A549 (cell line): Measurements from ENCODE around the gene SLC12A8. TPM values are rescaled to one million over a fixed set of nuclear protein-coding genes. Genes with fewer than 3 reads are reported as not detected.

Experiments used
- ATAC-seq, 2 experiments: fragments of 200-7000 bp in 1 of 2; fragments of >200 bp in 1 of 2; cut with Nextera tagmentation in 1 of 2; cut with Tn5 transposase in 1 of 2; 3 replicates each; pipeline versions ENCODE4 v1.8.0 to v1.9.1; 2018 to 2020; ENCODE audit warnings: mild to moderate bottlenecking in 1 of 2, moderate library complexity in 1 of 2
- CTCF ChIA-PET: fragments of 300-600 bp; sonication (Branson Sonifier 250); formaldehyde crosslinking; extraction: SDS; loops from one replicate; lab custom pipeline; 2021; ENCODE audit warnings: antibody characterized with exemption, inconsistent platforms; lab: Yijun Ruan, JAX
- POLR2A ChIA-PET: fragments of 350-600 bp; formaldehyde crosslinking; extraction: SDS; loops from one replicate; lab custom pipeline; 2021; ENCODE audit warnings: antibody characterized with exemption, inconsistent platforms; lab: Yijun Ruan, JAX
- DNase-seq, 2 experiments: peaks; one replicate each; pipeline versions ENCODE4 v3.0.0 to v3.0.0-alpha.2; 2011 to 2016; ENCODE audit warnings: low read depth in 1 of 2, low spot score in 1 of 2
- FAIRE-seq: peaks from 2 replicates; lab custom pipeline; 2011; peaks lifted over from hg19 to GRCh38; lab: Jason Lieb, UNC
- H3K27ac ChIP-seq, 2 experiments: fragments of >200 bp; sonication (Bioruptor Twin); formaldehyde crosslinking; 3 replicates each; pipeline ENCODE4 v1.5.1; 2016 to 2017
- H3K4me1 ChIP-seq: fragments of >200 bp; sonication (Bioruptor Twin); formaldehyde crosslinking; 3 replicates; pipeline ENCODE4 v1.6.1; 2016
- H3K4me2 ChIP-seq: fragments of >200 bp; sonication (Bioruptor Twin); formaldehyde crosslinking; 3 replicates; pipeline ENCODE4 v1.6.1; 2016
- H3K4me3 ChIP-seq: fragments of >200 bp; sonication (Bioruptor Twin); formaldehyde crosslinking; 3 replicates; pipeline ENCODE4 v1.5.1; 2016
- H3K9me3 ChIP-seq: fragments of >200 bp; sonication (Bioruptor Twin); formaldehyde crosslinking; 3 replicates; pipeline ENCODE4 v1.6.1; 2016
- CBX2 ChIP-seq: fragments of 200-600 bp; sonication (generic); IDR thresholded peaks from 2 replicates; pipeline ENCODE4 v1.6.1; 2016; ENCODE audit warnings: low read depth, mild to moderate bottlenecking, borderline replicate concordance
- CBX8 ChIP-seq: fragments of 200-600 bp; sonication (generic); IDR thresholded peaks from 2 replicates; pipeline ENCODE4 v1.6.1; 2016
- FOSB ChIP-seq: fragments of 250-450 bp; sonication (Bioruptor Pico); IDR thresholded peaks from 2 replicates; pipeline ENCODE4 v1.5.0; 2020; ENCODE audit warnings: mild to moderate bottlenecking, moderate library complexity
- GATA3 ChIP-seq: IDR thresholded peaks from 2 replicates; pipeline ENCODE4 v1.6.1; 2012; ENCODE audit warnings: borderline replicate concordance
- NPAS2 ChIP-seq: fragments of 250-450 bp; sonication (Bioruptor Pico); IDR thresholded peaks from 2 replicates; pipeline ENCODE4 v1.8.0; 2022; ENCODE audit warnings: mild to moderate bottlenecking, moderate library complexity, borderline replicate concordance
- NR3C1 ChIP-seq: fragments of >200 bp; sonication (Bioruptor Twin); formaldehyde crosslinking; IDR thresholded peaks from 3 replicates; pipeline ENCODE4 v1.6.1; 2017
- PHF8 ChIP-seq: fragments of 200-600 bp; sonication (generic); IDR thresholded peaks from 2 replicates; pipeline ENCODE4 v1.6.1; 2016; ENCODE audit warnings: low read depth, mild to moderate bottlenecking, antibody characterized with exemption, moderate library complexity, borderline replicate concordance
- SMC3 ChIP-seq: fragments of >200 bp; sonication (Bioruptor Twin); formaldehyde crosslinking; IDR thresholded peaks from 3 replicates; pipeline ENCODE4 v1.6.1; 2018; ENCODE audit warnings: inconsistent platforms
- ZFP36 ChIP-seq: fragments of 450-650 bp; IDR thresholded peaks from 2 replicates; pipeline ENCODE4 v1.6.1; 2014; ENCODE audit warnings: borderline replicate concordance; ENCODE audit not compliant: partially characterized antibody
- ZNF302 ChIP-seq: fragments of 250-450 bp; sonication (Bioruptor Pico); IDR thresholded peaks from 2 replicates; pipeline ENCODE4 v1.9.0; 2021; ENCODE audit warnings: inconsistent platforms, mild to moderate bottlenecking, moderate library complexity
- WGBS: methylation state at CpG from one replicate; pipeline ENCODE4 v1.1.6; 2017; ENCODE audit errors: missing lambda C conversion rate; 5-methylcytosine and 5-hydroxymethylcytosine counted together
- polyA plus RNA-seq, 4 experiments: library from polyadenylated mRNA; depleted of rRNA in 3 of 4; stranded (reverse); fragments of >200 nt; fragmentation: RNase III in 1 of 4; extraction: RNeasy Plus Mini Kit Qiagen cat#74134 plus additional on column Dnase treatment in 1 of 4; gene quantifications; 2 replicates in 3 of 4; 3 replicates in 1 of 4; pipeline ENCODE4 v1.2.3, GENCODE V29; 2011 to 2017
- TF ChIP-seq, protein P1 (sequence below): IDR thresholded peaks from 2 replicates; pipeline ENCODE4 v1.6.1; 2012
- TF ChIP-seq, protein P2 (sequence below): fragments of >200 bp; sonication (Bioruptor Twin); formaldehyde crosslinking; IDR thresholded peaks from 3 replicates; pipeline ENCODE4 v1.5.1; 2016
- TF ChIP-seq, protein P3 (sequence below): fragments of 150-350 bp; IDR thresholded peaks from 2 replicates; pipeline ENCODE4 v1.6.1; 2014; ENCODE audit warnings: low read depth, mild to moderate bottlenecking, low read length
- TF ChIP-seq, protein P4 (sequence below): IDR thresholded peaks from 2 replicates; pipeline ENCODE4 v1.6.1; 2012; ENCODE audit warnings: low read depth, borderline replicate concordance

The SLC12A8 gene
- polyA plus RNA-seq, 2 of the 4 experiments (the other 2 are of a cell fraction): 1.1 to 4.2 TPM

DNA sequence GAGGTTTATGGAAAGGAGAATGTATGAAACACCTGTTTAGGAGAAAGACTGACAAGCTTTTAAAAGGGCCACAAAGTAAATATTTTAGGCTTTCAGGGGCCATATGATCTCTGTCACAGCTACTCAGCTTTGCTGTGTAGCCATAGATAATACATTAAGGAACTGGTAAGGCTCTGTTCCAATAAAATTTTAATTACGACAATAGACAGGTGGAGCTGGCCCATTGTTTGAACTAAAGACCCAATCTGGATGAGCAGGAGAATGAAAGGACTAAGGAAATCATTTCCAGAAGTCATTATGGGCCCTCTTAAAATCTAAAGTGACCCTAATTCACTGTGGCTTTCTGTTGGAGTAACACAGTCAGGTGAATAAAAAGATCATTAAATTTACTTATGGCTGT, 48.5 kb upstream of the SLC12A8 start:
- FAIRE-seq: no peak
- CTCF ChIA-PET: no interaction called here
- TF ChIP-seq CBX2 (no peak), NPAS2 (no peak), SMC3 (no peak), PHF8 (no peak), NR3C1 (no peak), FOSB (CRISPR knock-in tag) (no peak), GATA3 (no peak), ZFP36 (no peak)
- TF ChIP-seq, protein P1, sequence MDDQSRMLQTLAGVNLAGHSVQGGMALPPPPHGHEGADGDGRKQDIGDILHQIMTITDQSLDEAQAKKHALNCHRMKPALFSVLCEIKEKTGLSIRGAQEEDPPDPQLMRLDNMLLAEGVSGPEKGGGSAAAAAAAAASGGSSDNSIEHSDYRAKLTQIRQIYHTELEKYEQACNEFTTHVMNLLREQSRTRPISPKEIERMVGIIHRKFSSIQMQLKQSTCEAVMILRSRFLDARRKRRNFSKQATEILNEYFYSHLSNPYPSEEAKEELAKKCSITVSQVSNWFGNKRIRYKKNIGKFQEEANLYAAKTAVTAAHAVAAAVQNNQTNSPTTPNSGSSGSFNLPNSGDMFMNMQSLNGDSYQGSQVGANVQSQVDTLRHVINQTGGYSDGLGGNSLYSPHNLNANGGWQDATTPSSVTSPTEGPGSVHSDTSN: no peak
- TF ChIP-seq, protein P2, sequence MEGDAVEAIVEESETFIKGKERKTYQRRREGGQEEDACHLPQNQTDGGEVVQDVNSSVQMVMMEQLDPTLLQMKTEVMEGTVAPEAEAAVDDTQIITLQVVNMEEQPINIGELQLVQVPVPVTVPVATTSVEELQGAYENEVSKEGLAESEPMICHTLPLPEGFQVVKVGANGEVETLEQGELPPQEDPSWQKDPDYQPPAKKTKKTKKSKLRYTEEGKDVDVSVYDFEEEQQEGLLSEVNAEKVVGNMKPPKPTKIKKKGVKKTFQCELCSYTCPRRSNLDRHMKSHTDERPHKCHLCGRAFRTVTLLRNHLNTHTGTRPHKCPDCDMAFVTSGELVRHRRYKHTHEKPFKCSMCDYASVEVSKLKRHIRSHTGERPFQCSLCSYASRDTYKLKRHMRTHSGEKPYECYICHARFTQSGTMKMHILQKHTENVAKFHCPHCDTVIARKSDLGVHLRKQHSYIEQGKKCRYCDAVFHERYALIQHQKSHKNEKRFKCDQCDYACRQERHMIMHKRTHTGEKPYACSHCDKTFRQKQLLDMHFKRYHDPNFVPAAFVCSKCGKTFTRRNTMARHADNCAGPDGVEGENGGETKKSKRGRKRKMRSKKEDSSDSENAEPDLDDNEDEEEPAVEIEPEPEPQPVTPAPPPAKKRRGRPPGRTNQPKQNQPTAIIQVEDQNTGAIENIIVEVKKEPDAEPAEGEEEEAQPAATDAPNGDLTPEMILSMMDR: no peak
- TF ChIP-seq, all 56 proteins: peak for 0

DNA sequence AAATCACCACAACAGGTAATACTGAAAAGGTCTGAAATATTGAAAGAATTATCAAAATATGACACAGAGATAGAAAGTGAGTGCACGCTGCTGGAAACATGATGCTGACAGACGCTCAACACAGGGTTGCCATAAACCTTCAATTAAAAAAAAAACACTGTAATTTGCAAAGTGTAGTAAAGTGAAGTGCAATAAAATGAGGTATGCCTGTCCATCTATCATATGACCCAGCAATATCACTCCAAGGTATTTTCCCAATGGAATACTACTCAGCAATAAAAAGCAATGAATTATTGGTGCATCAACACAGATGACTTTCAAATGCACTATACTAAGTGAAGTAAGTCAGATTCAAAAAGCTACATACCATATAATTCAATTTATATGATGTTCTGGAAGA, 47.6 kb upstream of the SLC12A8 start:
- Histone ChIP-seq H3K4me2 (no peak overlapping the region), H3K9me3 (peaks cover 19% of the 10 kb centered on the region), H3K4me1 (no peaks in the 10 kb centered on the region), H3K27ac (no peak overlapping the region), H3K4me3 (no peak overlapping the region)
- POLR2A ChIA-PET: no interaction called here
- FAIRE-seq (no peak), DNase-seq (no peak), ATAC-seq (no peak)
- WGBS: 95% methylated on average over 2 of the region's 2 CpGs
- CTCF ChIA-PET: no interaction called here
- TF ChIP-seq, protein P1: no peak
- TF ChIP-seq, protein P3, sequence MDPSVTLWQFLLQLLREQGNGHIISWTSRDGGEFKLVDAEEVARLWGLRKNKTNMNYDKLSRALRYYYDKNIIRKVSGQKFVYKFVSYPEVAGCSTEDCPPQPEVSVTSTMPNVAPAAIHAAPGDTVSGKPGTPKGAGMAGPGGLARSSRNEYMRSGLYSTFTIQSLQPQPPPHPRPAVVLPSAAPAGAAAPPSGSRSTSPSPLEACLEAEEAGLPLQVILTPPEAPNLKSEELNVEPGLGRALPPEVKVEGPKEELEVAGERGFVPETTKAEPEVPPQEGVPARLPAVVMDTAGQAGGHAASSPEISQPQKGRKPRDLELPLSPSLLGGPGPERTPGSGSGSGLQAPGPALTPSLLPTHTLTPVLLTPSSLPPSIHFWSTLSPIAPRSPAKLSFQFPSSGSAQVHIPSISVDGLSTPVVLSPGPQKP: no peak
- no peak for TF ChIP-seq CBX8
- TF ChIP-seq ZNF302: no peak
- TF ChIP-seq, protein P2: no peak
- TF ChIP-seq, protein P4, sequence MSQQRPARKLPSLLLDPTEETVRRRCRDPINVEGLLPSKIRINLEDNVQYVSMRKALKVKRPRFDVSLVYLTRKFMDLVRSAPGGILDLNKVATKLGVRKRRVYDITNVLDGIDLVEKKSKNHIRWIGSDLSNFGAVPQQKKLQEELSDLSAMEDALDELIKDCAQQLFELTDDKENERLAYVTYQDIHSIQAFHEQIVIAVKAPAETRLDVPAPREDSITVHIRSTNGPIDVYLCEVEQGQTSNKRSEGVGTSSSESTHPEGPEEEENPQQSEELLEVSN: no peak

More for the DNA sequence above, 48.5 kb upstream of the SLC12A8 start:
- Histone ChIP-seq H3K4me3 (no peak overlapping the region), H3K4me2 (no peak overlapping the region), H3K27ac (no peak overlapping the region), H3K9me3 (peaks cover 18% of the 10 kb centered on the region), H3K4me1 (no peaks in the 10 kb centered on the region)
- DNase-seq (no peak), ATAC-seq (no peak)
- 95% methylated on average over 1 of the region's 1 CpG for WGBS
- POLR2A ChIA-PET: no interaction called here
